ENCODE data around the gene RNF113B.

The RNF113B gene

DNA sequence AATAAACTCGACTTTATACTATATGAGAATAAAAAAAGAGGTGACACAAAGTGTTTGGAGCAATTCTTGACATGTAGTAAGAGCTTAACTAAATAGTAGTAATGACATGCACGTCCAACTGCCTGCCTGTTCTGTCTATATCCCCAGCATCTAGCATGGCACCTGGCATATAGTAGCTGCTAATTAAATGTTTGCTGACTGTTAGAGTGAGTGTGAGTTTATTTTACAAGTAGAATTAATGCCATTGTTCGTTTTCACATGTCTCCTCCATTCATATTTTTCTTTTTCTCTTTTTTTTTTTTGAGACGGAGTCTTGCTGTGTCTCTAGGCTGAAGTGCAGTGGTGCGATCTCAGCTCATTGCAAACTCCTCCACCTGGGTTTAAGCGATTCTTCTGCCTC, 38.4 kb upstream of the RNF113B start:
- no peak for DNase-seq (ENCODE audit: low spot score)
- TF ChIP-seq, protein P1, sequence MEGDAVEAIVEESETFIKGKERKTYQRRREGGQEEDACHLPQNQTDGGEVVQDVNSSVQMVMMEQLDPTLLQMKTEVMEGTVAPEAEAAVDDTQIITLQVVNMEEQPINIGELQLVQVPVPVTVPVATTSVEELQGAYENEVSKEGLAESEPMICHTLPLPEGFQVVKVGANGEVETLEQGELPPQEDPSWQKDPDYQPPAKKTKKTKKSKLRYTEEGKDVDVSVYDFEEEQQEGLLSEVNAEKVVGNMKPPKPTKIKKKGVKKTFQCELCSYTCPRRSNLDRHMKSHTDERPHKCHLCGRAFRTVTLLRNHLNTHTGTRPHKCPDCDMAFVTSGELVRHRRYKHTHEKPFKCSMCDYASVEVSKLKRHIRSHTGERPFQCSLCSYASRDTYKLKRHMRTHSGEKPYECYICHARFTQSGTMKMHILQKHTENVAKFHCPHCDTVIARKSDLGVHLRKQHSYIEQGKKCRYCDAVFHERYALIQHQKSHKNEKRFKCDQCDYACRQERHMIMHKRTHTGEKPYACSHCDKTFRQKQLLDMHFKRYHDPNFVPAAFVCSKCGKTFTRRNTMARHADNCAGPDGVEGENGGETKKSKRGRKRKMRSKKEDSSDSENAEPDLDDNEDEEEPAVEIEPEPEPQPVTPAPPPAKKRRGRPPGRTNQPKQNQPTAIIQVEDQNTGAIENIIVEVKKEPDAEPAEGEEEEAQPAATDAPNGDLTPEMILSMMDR (IDR thresholded peaks at IDR 0.05), result no peak
- no peak overlapping the region for H3K4me3 ChIP-seq
- peak overlapping the region; percentile 45 to 69 for H3K27ac ChIP-seq

DNA sequence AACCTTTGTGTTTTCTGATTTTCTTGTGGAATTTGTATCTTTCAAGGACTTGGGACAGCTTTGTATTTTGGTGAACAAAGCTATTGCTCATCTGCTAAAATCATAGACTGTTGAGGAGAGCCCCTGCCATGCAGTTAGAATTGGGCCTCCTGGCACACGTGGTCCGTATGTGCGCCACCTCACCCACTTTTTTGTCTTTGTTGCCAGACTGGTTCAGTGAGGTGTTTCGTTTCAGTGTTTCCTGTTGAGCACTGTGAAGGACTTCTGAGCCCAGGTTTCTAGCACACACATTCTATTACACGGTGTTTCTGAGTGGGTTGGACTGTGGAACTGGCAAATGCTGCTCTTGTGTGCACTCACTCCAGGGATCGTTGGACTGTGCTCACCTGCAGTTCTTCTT, 37.6 kb upstream of the RNF113B start:
- Histone ChIP-seq H3K4me3 (no peak overlapping the region), H3K27ac (no peak overlapping the region)
- DNase-seq (ENCODE audit: low spot score), result no peak
- TF ChIP-seq, protein P1 (IDR thresholded peaks at IDR 0.05), result no peak

DNA sequence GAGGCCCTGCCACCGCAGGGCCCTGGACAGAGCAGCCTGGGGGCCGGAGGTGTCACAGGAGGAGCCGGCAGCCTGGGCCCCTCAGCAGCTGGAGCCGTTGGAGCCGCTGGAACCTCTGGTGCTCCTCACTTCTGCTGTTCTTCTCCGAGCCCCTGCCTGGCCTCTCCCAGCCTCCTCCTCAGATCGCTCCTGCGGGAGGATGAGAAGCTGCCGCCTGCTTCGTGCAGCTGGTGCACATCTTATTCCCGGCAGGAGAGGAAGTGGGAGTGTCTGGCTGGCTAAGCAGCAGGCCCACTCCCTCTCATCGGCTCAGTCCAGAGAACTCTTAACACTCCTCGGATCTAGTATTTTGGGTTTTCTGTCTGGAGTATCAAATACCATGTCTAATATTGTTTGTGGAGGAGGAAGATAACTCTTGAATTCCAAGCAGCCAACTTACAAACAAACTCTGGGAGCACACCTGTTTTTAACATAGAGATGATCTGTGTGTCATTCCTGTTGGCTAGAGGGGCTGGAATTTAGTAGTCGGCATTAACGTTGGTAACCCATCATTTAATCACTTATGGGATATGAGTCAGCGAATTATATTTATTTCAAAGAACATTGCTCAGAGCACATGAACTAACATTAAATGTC, 37.1 kb upstream of the RNF113B start:
- no peak for DNase-seq (ENCODE audit: low spot score)
- TF ChIP-seq, protein P1 (IDR thresholded peaks at IDR 0.05), result no peak
- H3K4me3 ChIP-seq, result no peak overlapping the region
- no peak overlapping the region for H3K27ac ChIP-seq

DNA sequence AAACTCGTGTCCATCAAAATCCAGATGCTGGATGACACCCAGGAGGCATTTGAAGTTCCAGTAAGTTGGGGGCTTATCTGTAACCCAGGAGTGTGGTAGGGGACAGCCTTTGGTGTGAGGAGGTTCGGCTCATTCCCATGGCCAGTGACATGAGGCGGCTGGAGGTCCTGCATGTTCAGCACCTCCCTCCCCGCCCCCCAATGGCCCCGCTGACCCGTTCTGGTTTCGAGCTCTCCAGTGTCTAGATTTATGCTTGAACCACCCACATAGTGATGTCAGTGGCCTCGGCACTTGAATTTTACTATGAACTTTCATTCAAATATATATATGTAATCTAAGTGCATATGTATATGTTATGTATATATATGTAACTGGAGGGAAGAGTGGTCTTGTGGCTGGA, 36.3 kb upstream of the RNF113B start:
- TF ChIP-seq, protein P1 (IDR thresholded peaks at IDR 0.05), result no peak

DNA sequence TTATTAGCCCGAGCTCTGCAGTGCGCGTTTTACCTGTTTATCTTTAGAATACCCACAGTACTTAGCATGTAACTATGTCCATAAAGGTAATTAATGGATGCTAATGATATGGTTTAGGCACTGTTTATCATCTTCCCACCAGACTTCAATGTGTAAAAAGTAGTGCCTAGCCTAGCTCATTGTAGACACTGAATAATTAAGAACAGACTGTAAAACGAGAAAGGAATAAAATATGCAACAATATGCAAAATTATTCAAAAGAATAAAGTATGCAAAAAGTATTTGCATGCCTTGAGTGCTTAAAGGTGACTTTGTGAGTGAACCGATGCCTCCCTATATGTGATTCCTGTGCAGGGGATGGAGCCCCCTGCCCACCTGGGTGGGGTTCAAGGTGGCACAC, 35.7 kb upstream of the RNF113B start:
- Histone ChIP-seq H3K27ac (no peak overlapping the region), H3K4me3 (no peak overlapping the region)
- no peak for DNase-seq (ENCODE audit: low spot score)
- TF ChIP-seq, protein P1 (IDR thresholded peaks at IDR 0.05), result no peak

More for the DNA sequence above, 36.3 kb upstream of the RNF113B start:
- Histone ChIP-seq H3K4me3 (no peak overlapping the region), H3K27ac (no peak overlapping the region)
- DNase-seq (ENCODE audit: low spot score), result no peak

DNA sequence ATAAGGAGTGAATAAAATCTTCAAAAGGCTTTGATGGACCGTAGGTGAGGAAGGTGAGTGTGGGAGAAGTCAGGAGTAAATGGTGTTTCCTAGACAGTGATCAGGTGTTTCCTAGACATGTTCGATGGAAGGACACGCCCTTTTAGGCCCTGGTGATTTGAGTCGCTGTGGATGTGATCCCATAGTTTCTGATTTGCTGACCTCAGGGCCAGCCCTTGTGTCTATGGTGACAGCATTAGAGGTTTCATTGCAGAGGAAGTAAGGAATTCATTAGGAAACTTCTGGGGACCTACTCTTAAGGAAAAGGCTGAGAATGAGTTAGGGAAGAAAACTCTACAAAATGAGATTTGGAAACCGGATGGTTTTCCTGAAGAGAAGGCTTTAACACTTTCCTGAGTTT, 31.5 kb upstream of the RNF113B start:
- TF ChIP-seq, protein P1 (IDR thresholded peaks at IDR 0.05), result no peak
- Histone ChIP-seq H3K27ac (peak overlapping the region in 1 of 2 donors; percentile 35), H3K4me3 (no peak overlapping the region)
- no peak for DNase-seq (ENCODE audit: low spot score)

DNA sequence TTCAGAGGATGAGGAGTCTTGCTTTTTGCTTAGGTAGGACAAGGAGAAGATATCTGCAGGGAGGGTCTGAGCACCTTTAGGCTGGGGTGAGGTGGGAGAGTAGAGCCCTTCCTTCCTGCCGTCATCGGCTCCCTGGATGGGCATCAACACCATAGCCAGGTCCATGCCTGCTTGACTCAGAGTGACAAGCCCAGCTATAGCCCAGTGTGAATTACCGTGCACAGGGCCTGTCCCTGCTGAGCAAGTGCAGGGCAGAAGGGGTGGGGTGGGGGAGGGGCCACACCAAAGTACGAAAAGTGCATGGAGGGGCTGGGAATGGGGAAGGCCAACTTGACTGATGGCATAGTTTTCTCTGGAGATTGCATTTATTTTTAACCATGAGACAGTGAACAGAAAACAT, 30.3 kb upstream of the RNF113B start:
- TF ChIP-seq, protein P1 (IDR thresholded peaks at IDR 0.05), result no peak
- H3K27ac ChIP-seq, result peak overlapping the region; percentile 58 to 91

More for the DNA sequence above, 30.3 kb upstream of the RNF113B start:
- H3K4me3 ChIP-seq, result peak overlapping the region; percentile 18
- DNase-seq (ENCODE audit: low spot score), result no peak
